GM15510 (cell line): ENCODE data around the gene AKNA.
A peak's percentile ranks its signal among the peaks of the same experiment; 100 is the strongest.

ENCODE experiments used
- POLR2A ChIP-seq: IDR thresholded peaks from 3 replicates; pipeline ENCODE4 v1.6.1; 2011; ENCODE audit warnings: borderline replicate concordance; ENCODE audit not compliant: insufficient read length; ENCODE audit errors: extremely low read depth

Gene AKNA

GRCh38 chr9:114395768-114396167 lies 8.0 kb upstream of the AKNA start:
- no peak for TF ChIP-seq POLR2A

DNA sequence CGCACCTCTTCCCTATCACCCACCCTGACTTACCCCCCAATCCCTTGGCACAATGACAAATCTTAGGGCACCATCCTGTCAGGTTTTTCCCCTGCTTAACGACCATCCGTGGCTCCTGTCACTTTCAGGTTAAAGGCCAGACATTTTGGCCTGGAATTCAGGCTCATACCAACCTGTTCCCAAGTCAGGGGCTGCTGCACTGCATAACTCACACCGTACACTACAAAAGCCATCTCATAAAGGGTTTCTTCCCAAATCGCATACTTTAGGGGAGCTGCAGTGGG lies 7.5 kb upstream of the AKNA start:
- TF ChIP-seq POLR2A: no peak

- TF ChIP-seq POLR2A: no peak
Observed at GRCh38 chr9:114394523-114395333, 6.9 kb upstream of the AKNA start.

DNA sequence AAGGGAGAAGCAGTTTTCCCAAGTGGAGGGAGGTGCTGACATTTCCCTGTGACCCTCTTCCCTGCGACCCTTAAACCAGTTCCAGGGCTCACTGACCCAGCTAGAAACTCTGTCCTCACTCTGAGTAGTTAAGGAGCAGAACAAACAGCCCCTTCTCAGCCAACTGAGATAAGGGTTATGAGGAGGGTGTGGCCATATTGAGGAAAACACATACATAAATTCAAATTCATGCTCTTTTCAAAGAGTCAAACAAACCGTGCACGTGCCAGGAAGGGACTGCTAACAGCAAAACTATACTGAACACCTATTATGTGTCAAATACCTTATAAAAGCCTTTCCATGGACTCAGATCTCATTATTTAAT lies 4.9 kb upstream of the AKNA start:
- TF ChIP-seq POLR2A: no peak

DNA sequence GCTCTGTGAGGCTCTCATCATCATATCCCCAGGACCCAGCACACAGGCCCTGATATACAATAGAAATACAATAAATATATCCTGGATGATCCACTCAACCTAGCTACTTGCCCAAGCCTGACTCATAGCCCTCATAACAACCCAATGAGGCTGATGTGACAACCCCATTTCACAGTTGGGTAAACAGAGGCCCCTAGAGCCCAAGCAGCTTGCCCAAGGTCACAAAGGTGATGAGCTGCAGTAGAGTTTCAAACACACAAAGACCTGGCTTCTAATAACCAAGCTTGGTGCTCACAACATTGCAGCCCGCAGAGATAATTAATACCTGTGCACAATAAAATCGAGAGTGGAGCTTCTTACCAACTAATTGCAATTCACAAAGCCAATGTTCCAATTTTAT lies 3.2 kb upstream of the AKNA start:
- no peak for TF ChIP-seq POLR2A

DNA sequence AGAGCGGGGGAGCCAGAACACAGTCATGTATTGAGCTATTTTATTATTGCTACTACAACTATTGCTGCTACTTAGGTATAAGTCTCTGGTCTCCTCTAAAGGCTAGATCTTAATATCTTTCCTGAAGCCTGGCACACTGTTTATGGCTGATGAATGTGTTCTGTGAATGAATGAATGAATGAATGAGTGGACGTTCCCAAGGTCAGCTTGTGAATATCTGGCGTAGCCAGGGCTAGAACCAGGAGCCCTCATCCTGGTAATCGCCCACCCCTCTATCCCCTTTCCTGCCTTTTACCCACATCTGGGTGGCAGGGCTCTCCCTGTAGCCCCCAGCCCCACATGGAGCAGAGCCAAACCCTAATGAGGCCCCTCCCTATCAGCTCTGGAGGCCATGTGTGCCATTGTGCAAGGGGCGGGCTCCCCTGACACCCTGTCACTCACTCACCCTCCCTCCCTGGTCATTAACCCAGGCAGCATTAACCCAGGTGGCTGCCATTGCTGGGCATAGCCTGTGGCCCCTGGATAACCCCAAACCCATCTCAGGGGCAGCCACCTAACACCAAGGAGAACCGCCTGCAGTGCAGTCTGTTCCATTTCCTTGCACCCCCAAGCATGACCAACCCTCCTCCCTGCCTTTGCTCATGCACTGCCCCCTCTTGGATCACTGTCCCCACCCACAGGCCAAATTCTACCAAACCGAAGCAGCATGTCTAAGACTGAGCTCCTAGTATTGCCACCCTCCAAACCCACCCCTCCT lies 2.0 kb upstream of the AKNA start:
- no peak for TF ChIP-seq POLR2A

GRCh38 chr9:114388764-114389375 lies 1.1 kb upstream of the AKNA start:
- TF ChIP-seq POLR2A: no peak

DNA sequence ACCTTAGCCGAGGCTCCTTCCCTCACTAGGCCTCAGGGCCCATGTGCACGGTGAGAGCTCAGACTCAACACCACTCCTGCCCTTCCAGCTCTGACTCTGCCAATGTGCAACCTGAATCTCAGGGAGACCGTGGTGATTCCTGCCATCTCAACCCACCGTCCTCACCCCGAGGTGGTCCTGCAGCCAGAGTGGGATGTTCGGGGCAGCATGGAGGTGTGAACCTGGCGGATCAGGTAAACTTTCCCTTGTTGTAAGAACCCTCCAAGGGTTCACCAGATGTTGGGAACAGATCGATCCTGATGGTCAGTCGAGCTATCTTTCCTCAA lies 538 bp upstream of the AKNA start:
- TF ChIP-seq POLR2A: no peak

DNA sequence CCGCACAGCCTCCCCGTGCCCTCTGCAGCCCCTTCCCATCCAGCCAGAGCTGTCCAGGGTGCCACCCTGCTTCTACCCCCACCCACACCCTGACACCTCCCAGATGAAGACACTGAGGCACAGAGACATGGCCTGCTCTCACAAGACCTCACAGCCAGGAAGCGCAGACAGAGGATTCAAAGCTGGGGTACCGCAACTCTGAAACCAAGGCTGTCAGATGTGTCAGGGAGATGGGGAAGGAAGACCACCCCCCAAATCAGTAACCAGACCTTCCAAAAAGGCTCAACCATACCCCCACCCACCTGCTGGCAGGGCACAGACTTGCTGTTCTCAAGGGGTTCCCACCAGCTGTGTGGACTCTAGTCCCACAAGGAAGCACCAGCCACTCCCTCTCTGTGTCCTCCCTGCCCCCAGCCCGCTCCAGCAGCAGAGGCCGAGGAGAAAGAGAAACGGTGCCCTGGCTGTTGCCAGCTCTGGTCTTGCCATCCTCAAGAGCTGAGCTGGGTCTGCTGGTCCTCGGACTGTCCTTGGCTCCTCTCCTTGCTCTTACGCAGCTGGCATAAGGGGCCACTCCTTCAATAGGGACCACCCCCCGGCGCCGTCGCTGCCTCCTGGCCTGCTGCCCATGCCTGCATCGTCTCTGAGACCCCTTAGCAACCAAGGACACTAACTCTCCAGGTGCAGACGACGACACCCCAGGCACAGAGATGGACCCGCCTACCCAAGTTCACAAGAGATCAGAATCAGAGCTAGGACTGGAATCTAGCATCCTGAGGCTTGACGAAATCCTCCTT lies 699 bp downstream of the AKNA start:
- peak; percentile 16 for TF ChIP-seq POLR2A

GRCh38 chr9:114386361-114386885 lies 1.4 kb downstream of the AKNA start:
- TF ChIP-seq POLR2A: peak; percentile 16

- peak; percentile 82 for TF ChIP-seq POLR2A
Observed at GRCh38 chr9:114385397-114386181, 2.2 kb downstream of the AKNA start.

DNA sequence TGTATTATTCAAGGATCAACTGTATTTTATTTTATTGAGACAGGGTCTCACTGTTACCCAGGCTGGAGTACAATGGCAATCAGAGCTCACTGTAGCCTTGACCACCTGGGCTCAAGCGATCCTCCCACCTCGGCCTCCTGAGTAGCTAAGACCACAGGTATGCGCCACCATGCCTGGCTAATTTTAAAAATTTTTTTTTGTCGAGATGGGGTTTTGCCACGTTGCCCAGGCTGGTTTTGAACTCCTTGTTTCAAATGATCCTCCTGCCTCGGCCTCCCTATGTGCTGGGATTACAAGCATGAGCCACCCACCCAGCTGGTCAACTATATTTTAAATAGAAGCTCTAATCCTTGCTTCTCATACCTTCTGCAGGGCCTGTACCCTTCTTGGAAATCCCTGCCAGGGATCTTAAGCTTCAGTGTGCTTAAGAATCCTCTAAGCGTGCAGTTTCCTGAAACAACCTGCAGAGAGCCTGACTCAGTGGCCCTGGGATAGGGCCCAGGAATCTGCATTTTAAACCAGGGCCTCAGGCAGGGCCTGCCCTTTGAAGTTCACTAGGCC lies 2.9 kb downstream of the AKNA start:
- TF ChIP-seq POLR2A: no peak

DNA sequence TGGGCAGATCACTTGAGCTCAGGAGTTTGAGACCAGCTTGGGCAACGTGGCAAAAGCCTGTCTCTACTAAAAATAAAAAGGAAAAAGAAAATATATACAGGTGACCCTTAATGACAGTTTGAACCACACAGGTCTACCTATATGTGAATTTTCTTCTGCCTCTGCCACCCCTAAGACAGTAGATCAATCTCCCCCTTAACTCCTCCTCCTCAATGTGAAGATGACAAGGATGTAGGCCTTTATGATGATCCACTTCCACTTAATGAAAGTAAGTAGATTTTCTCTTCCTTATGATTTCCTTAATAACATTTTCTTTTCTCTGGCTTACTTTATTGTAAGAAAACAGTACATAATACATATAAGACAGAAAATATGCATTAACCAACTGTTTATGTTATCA lies 3.4 kb downstream of the AKNA start:
- TF ChIP-seq POLR2A: no peak
